NCI-H146 treated with DMSO at 0.1 percent for 48 hours (cell line): ENCODE data around the gene DMAC2L.

Experiments
- DNase-seq: peaks from one replicate; lab custom pipeline; 2025; ENCODE audit not compliant: unreplicated experiment; lab: John Stamatoyannopoulos, UW

DMAC2L gene

DNA sequence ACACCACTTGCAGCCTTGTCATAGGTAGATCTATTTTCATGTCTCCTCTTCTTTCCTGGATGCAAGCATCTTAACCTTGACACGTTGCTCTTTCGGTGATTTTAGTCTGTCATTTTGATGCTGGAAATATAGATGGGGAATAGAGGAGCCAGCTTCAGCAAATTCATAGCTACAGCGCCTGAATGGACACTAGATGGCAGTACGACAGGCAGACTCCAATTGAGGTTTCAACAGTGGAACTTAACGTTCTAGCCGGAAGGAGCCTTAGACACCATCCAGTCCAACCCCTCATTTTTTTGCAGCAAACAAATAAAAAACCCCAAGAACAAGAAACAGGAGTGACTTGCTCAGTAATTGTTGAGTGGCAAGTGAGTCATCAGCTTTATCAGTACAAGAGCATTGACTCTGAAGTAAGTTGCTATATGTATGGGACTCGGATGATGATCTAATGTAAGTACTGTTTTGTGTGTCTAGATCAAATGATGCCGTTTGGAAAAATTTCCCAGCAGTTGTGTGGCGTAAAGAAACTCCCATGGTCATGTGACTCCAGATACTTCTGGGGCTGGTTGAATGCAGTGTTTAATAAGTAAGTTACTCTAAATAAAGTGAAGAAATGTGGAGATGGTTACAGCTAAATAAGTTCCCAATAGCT lies 9.0 kb downstream of the DMAC2L start:
- DNase-seq: peak; percentile 64

DNA sequence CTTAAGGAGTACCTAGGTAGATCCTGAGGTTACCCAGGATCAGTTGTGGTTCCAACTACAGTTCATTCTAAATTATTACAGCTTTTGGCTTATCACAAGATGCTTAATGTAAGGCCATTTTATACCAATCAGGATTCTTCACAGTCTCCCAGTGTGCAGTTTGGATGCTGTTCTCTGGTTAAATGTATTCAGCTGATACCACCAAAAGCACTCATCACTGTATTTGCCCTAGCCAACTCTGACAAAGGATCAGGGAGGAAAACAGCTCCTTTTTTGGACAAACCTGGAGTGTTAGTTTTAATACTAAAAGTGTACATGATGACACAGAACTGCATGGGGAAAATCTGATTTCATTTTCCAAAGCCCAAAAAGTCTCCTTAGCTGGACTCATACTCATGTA lies 19.5 kb downstream of the DMAC2L start:
- no peak for DNase-seq

DNA sequence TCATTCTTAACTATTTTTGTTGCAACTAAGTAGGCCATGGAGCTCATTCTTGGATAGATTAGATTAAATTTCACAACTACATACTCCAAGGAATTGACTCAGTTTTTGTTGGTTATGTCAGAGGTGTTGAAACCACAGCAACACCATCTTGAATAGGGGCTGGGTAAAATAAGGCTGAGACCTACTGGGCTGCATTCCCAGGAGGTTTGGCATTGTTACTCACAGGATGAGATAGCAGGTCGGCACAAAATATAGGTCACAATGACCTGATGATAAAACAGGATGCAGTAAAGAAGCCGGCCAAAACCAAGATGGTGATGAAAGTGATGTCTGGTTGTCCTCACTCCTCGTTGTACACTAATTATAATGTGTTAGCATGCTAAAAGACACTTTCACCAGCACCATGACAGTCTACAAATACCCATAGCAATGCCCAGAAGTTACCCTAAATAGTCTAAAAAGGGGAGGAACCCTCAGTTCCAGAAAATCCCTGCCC lies 20.9 kb downstream of the DMAC2L start:
- DNase-seq: no peak

DNA sequence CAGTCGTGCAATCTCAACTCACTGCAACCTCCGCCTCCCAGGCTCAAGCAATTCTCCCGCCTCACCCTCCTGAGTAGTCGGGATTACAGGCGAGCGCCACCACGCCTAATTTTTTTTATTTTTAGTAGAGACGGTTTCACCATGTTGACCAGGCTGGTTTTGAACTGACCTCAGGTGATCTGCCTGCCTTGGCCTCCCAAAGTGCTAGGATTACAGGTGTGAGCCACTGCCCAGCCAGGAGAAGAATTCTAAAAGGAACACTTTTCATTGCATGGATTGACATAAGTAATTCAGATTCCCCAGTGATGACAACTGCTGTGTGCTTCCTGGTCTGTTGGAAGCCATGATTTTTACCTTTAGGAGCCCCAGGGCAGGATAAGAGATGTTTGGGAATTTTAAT lies 22.1 kb downstream of the DMAC2L start:
- DNase-seq: no peak

DNA sequence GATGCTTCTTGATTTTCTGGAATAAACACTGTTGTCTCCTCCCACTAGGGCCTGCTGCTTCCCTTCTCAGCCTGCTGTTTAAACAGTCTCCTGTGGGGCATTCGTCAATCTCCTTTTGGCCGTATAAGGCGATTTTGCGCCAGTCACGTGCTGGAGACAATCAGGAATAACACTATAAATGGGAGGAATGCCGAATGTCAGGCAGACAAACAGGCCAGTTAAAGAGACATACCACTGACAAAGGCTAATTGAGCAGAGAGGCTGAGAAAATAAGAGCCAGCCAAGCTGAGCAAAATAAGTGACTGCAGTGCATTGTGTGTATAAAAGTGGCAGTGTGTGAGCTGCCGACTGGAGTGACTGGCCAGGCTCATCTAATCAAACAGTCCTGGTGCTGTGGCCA lies 23.3 kb downstream of the DMAC2L start:
- DNase-seq: peak; percentile 87

DNA sequence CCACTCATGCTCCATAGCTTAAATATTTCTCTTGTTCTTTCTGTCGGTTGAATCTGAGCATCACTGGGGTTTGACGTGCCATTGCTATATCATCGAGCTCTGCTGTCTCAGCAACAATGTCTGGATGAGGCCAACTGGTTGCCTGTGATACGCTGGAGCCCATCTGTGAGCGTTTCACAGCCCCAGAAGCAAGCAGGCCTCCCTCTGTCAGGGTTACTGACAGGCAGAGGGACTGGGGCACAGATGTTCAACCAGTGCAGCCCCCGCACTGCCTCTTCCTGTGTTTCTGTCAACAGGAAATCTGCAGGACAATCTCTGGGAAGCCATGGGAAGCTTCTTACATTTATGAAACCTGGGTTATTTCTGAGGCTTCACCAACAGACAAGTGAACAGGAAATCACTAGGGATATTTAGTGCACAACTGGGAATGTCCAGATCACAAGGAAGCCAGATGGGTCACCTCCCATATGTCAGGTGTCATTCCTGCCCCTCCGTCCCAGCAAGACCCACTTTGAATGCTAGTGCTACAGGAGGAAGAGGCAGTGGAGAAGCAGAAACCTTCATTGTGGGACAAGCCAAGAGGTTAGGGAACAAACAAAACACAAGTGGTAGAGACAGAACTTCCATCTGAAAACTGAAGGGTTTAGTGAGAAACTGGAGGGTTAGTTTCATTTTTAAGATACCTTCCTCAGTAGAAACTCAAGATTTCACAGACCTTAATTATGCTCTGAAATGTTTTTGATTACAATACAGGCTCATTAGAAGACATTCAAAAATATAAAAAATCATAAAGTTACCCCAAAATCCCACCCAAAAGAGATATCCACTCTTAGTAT lies 24.1 kb downstream of the DMAC2L start:
- no peak for DNase-seq

DNA sequence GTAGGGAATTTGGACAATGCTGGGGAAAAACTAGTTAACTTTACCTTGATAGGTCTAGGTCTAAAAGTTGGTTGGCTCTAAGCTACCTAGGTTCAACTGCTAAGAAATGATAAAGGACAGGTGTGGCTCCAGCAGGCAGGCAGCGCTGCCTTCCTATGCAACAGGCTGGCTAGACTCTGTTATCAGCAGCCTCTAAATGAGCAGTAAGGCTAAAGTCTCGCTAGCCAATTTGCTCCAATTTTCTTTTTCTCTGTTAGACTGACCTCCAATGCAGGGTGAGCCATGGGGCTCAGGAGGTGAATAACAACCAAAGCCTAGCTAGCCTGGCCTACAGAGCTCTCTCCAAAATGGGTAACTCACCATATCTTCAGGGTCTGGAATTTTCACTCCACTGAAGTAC lies 26.5 kb downstream of the DMAC2L start:
- no peak for DNase-seq

DNA sequence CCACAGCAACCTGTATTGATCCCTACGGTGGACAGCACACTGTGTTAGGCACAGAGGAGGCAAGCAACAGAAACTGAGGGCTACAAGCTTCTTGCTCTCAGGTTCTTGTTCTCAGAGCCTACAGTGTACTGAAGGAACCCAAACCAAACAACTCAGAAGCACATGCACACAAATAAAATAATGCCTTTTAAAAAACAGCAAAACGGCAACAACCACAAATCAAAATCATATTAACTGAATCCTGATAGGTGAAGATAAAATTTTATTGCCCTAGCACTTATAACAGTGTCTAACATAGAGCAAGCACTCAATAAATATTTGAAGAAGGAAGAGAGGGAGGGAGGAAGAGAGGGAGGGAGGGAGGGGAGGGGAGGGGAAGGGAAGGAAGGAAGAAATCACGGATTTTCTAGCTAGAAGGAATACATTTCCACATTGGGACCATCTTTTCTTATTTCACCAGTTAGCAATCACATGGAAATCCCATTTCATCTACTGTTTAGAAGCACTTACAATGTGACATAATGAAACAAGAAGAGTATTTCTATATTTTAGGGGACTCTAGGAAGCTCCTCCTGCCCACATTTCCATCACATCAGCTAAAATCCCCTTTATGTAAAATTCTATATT lies 27.2 kb downstream of the DMAC2L start:
- DNase-seq: no peak

DNA sequence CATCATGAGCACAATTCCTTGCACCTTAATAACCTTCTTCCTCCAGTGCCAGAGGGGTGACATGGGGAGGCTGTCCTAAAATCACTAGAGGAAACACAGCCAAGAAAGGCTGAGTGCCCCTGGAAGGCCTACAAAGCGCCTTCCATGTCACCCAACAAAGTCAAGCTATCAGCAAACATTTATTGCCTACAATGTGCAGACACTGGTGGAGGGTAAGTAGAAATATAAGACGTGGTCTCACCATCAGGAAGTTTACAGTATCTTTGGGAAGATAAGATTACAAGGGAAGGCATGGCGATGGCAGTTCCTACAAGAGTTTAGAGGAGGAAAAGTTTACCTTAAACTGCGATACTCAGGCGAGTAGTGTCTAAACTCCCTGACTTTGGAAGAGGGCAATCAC lies 27.9 kb downstream of the DMAC2L start:
- DNase-seq: no peak

DNA sequence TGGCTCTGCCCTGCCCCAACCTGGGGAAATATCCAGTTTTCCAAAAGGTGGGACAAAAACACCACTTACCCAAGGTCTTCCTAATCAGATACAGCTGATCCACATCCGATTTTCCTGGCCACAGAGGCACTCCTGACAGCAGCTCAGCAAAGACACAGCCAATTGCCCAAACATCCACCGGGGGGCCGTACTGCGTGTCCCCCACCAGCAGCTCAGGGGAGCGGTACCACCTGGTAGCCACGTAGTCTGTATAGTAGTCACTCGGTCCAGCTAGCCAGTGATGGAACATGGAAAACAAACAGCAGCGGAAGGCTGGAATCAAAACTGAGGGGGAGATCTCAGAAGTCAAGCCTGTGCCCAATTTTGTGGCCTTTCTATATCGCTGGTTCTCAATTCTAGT lies 28.8 kb downstream of the DMAC2L start:
- no peak for DNase-seq

DNA sequence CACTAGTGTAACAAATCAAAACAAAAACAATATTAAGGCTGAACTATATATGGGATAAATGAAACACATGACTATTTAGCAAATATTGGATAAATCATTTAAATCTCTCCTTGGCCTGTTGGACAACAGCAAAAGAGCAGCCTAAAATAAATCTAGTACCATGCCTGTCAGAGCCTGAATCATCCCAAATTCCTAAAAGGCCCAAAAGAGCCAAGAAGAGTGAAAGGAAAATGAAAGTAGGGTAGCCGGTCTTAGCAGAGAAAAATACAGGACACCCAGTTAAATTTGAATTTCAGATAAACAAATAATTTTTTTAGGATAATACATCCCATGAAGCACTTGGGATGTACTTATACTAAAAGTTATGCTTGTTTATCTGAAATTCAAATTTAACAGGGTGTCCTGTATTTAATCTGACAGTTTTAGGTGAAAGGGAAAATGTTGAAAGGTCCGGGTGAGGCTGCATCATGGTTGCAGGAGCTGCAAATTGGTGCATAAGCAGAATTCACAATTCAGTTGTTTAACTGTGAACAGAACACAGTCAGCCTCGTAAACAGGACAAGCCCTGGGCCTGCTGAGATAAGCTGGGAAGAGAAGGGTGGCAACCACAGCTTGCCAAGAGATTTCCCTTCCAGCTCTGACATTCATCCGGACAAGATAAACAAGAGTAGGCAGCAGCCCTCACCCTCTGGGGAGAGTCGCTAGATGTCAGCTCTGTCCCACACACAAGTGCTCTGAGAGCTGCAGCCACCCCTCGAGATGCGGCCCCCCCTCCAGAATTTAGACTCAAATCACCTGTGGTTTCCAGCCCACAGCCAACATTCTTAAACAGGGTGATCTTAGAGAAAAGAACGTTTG lies 30.3 kb downstream of the DMAC2L start:
- DNase-seq: no peak

DNA sequence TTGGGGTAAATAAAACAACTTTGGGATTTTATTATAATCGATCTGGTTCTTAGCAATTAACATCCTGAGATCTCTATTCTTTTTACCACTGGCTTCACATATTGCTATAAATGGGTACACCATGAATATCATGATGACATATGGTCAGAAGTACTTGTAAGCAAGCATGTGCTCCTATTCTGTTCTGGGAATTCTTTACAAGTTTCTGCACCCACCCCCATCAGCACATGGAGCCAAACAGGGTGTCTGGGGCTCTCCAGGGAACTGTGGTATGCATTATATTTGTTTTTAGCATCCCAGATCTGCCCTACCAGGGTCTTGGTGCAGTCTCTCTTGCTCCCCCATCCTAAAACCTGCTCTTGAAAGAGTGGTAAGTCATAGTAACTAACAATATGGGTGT lies 31.3 kb downstream of the DMAC2L start:
- DNase-seq: no peak

DNA sequence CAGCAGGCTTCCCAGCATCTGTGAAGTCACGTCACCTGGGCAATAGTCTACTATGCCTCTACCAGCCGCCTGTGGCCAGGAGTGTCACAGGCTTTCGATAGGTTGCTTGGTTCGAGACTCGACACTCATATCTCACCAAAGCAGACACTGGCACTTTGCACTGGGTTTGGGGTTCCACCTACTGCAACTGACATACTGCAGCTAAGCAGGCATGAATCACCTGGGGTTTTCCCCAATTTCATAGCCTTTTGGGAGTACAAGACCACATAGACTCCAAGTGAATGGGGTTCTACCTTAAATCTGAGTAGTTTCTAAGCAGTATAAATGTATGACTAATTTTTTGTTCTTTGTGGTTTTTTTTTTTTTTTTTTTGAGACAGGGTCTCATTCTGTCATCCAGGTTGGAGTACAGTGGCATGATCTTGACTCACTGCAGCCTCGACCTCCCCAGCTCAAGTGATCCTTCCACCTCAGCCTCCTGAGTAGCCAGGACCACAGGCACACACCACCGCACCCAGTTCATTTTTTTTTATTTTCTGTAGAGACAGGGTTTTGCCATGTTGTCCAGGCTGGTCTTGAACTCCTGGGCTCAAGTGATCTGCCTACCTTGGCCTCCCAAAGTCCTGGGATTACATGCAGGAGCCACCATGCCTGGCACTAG lies 32.1 kb downstream of the DMAC2L start:
- no peak for DNase-seq

DNA sequence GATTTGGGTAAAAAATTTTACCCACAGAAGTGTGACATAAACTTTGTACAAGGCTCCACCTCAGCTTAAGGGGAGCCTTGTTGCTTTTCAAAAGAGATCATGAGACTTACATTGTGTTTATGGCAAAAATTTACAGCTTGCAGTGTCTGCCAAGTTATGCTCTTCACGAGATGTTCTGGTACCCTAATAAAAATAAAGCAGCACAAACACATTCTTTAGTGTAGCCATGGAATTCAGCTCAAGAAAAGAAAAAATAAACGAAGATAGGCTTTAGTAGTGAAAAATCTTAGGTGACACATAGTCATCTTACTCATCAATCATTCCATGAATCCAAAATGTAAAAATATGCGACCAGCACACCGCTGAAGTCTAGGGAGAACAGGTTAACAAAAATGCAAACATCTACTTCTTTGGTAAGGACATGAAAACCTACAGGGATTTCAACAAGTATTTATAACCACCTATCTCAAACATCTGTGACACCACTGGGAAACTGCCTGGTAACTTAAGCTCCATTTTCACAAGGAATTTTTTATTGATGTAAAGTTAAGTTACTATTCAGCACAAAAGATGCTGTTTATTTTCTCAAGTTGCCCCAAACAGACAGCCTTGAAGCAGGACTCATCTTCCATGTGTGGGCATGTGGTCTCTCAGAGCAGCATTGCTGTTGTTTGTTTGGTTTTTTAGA lies 32.9 kb downstream of the DMAC2L start:
- no peak for DNase-seq

DNA sequence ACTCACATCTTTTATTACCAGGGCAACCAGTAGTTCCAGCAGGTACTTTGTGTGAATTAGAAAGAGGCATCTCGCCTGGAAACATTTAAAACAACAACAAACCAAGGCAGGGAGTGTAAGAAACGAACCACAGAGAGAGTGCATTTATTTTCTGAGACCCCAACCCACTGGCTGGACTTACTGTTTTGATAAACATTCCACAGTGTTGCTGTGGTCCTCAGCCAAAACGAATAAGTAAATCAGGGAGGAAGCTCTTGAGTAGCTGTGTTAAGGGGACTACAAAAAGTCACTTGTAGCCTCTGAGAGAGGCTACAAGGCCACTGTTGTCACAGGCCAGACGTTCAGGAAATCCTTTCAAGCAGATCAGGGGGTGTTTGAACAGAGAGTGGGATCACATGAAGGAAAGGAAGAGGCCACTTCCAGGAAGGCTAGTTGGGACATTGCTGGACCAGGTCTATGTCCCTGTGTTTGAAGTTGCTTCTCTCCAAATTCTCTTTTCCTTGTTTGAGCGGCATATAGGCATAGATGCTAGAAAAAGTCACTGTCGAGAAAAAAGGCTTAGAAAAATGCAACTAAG lies 33.8 kb downstream of the DMAC2L start:
- no peak for DNase-seq

DNA sequence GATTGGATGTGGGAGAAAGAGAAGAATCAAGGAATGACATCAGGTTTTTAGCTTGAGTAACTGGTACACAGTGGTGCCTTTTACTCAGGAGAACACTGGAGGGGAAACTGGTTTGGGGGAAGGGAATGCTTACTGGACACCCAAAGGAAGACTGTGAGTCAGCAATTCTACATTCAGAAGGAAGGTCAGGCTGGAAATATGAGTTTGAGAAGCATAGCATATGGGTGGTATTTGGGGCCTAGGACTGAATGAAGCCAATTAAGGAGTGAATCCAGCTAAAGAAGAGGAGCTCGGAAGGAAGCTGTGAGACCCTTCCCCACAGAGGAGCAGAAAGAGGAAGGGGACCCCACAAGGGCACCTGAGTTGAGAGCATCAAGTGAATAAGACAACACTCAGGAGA lies 35.4 kb downstream of the DMAC2L start:
- DNase-seq: no peak

DNA sequence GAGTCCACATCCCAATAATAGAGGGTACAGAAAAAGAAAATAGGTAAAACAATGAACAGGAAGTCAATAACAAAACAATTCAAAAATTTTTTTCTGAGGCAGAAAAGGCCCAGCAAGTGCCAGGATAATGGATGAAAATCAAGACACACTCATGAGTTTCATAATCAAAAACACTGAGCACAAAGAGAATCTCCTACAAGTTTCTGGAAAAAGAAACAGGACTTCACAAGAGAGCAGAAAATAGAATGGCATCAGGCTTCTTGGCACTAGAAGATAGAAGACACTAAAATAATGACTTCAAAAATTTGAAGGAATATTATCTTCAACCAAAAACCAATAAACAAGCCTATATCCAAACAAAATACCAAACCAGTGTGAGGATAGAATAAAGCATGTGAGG lies 36.8 kb downstream of the DMAC2L start:
- no peak for DNase-seq

DNA sequence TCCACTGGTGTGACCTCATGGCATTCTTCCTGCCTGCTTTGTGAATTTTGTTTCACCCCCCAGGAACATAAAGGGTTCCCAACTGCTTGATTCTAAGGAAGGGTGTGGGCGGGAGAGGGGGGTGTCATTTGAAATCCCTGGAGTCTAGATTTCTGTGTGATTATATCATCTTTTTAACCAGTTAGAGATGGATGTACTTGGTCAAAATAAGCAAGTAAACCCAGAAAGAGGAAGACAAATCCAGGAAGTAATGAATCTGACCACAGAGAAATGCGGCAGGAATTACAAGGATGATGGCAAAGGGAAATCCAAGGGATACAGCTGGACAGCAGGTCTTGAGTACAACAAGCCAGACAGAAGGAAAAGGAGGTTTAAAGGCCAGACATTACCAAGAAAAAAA lies 38.9 kb downstream of the DMAC2L start:
- DNase-seq: no peak

DNA sequence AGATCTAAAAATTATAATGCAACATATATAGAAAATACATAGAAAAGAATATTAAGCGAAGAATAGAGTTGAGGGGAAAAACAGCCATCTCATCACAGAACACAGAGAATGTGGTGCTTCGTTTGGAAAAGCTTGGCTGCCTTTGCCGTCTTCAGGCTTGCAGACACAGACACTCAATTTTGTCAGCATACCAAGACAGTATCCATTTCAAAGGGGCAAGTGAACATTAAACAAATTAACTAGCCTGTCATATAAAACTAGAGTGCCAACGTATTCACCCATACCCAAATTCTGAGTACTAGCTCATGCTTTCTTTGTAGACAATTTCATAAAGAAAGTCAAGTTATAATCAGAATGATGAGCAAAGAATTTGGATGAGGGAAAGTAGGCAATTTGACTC lies 40.5 kb downstream of the DMAC2L start:
- no peak for DNase-seq

DNA sequence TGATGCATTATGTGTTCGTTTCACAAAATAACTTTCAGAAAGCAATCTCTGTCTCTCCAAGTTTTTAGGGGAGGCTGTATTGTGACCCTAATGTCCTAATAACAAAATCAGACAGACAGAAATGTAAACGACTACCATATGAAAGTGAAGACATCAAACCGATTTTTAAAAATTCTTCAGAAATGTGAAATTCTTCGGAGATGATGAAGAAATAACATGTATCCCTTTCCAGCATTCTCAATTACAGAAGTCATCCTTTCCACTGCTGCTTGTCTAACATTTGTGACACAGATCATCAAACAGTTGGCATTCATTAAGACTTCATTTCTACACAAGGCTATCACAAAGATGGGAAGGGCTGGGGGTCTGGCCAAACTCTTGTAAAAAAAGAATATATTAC lies 41.0 kb downstream of the DMAC2L start:
- DNase-seq: no peak
